NT2/D1 (cell line): ENCODE results near the gene SLC39A10.

Experiments used
- SUZ12 ChIP-seq: IDR thresholded peaks from 2 replicates; pipeline ENCODE4 v1.6.1; 2011; ENCODE audit not compliant: insufficient read length, insufficient read depth; ENCODE audit errors: extremely low read depth
- YY1 ChIP-seq: IDR thresholded peaks from 2 replicates; pipeline ENCODE4 v1.6.1; 2011; ENCODE audit not compliant: insufficient read length, insufficient read depth
- ZNF274 ChIP-seq: IDR thresholded peaks from 2 replicates; pipeline ENCODE4 v1.6.1; 2011; ENCODE audit warnings: mild to moderate bottlenecking, low read depth, low read length

GRCh38 chr2:195648787-195649186 is 8.2 kb upstream of the SLC39A10 start:
- no peak for TF ChIP-seq YY1
- no peak for TF ChIP-seq ZNF274
- no peak for TF ChIP-seq SUZ12
